Activated naive CD8-positive, alpha-beta T cell treated with anti-CD3 and anti-CD28 coated beads for 36 hours (primary cell): Measurements from ENCODE around the gene ASCC1. TPM values are rescaled to one million over a fixed set of nuclear protein-coding genes. Genes with fewer than 3 reads are reported as not detected.

Experiments used
- DNase-seq: peaks from one replicate; pipeline ENCODE4 v3.0.0; 2021
- H3K27ac Mint-ChIP-seq: one replicate; pipeline ENCODE4 v1.8.0; 2022; ENCODE audit warnings: mild to moderate bottlenecking, moderate library complexity, mixed read lengths
- H3K27me3 Mint-ChIP-seq: one replicate; pipeline ENCODE4 v1.8.0; 2022; ENCODE audit warnings: mild to moderate bottlenecking, mixed read lengths
- H3K36me3 Mint-ChIP-seq: one replicate; pipeline ENCODE4 v1.8.0; 2021; ENCODE audit warnings: mild to moderate bottlenecking, mixed read lengths
- H3K4me1 Mint-ChIP-seq: one replicate; pipeline ENCODE4 v1.8.0; 2021; ENCODE audit warnings: mixed read lengths
- H3K4me3 Mint-ChIP-seq: one replicate; pipeline ENCODE4 v1.8.0; 2022; ENCODE audit warnings: mild to moderate bottlenecking, moderate library complexity, mixed read lengths
- H3K9me3 Mint-ChIP-seq: one replicate; pipeline ENCODE4 v1.8.0; 2022; ENCODE audit warnings: mixed read lengths
- total RNA-seq, 2 experiments: library from RNA; stranded (reverse); gene quantifications; one replicate each; pipeline ENCODE4 v1.2.3, GENCODE V29; 2021

Gene ASCC1
- total RNA-seq, 2 experiments from 2014 or later = 57.3 to 57.7 TPM

DNA sequence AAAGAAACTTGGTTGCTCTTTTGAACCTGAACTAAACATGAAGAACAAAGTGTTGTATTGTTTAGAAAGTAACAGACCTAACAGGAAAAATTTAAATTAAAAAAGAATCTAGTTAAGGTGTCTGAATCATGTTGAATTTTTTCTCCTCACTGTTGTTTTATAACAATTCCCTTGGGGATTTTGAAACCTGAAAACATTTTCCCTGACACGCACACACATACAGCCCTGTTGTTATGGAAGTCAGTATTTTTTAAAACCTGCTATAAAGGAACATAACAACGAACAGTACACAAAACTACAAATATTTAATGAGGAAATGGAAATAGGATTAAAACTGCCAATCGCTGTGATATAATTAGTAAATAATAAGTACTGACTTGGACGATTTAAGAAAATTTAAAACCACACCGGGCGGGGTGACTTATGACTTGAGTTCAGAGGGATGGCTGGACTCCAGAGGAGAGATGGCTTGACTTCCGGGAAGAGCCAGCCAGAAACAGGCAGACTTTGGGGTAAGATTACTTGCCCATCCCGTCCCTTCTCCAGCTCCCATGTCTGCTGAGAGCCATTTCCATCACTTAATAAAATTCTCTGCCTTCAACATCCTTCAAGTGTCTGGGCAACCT lies 111.5 kb downstream of the ASCC1 start:
- peaks cover 49% of the 10 kb centered on the region for H3K36me3 Mint-ChIP-seq
- H3K27ac Mint-ChIP-seq = peak overlapping the region; percentile 89
- DNase-seq = no peak
- no peaks in the 10 kb centered on the region for H3K27me3 Mint-ChIP-seq
- peaks cover 73% of the 10 kb centered on the region for H3K4me1 Mint-ChIP-seq
- no peak overlapping the region for H3K4me3 Mint-ChIP-seq
- no peaks in the 10 kb centered on the region for H3K9me3 Mint-ChIP-seq

DNA sequence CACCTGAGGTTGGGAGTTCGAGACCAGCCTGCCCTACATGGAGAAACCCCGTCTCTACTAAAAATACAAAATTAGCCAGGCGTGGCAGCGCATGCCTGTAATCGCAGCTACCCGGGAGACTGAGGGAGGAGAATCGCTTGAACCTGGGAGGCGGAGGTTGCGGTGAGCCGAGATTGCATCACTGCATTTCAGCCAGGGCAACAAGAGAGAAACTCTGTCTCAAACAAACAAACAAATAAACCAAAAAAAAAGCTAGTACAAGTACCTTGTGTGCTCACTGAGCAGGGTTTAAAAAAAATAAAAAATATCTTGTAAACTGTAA lies 116.5 kb downstream of the ASCC1 start:
- Mint-ChIP-seq H3K9me3 (peaks cover 4% of the 10 kb centered on the region), H3K4me3 (no peak overlapping the region), H3K27me3 (no peaks in the 10 kb centered on the region), H3K36me3 (peaks cover 70% of the 10 kb centered on the region), H3K4me1 (peaks cover 60% of the 10 kb centered on the region), H3K27ac (no peak overlapping the region)
- DNase-seq = no peak

DNA sequence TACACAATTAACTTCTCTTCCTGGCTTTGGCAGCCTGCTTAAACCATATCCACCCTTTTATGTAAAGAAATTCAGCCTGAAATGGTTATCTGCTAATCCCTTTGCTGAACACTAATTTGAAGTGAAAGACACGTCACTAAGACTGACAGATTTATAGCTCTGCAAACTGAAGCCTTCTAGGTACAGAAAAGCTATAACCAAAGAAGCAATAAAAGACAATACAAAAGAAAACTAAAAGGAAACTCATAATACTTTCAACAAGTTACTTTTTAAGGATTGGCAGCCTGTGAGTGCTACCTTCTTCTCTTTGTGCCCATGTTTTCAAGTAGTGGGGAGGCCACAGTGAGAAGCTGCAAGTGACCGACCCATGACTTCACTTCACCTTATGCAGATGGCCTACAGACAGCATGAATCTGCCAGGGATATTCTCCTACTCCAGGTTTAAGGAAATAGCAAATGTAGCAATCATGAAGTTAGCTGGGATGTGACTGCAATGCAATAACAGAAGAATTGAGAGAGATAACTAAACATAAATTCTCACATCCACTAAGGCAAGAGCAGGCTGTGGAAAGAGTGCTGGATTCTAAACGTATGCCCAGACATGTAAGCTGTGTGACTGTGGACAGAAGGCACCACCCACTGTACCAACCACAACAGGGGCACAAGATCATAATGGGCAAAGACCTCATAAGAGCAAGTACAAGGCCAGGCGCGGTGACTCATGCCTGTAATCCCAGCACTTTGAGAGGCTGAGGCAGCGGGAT lies 117.1 kb downstream of the ASCC1 start:
- peaks cover 60% of the 10 kb centered on the region for H3K4me1 Mint-ChIP-seq
- DNase-seq = no peak
- H3K27me3 Mint-ChIP-seq = no peaks in the 10 kb centered on the region
- no peak overlapping the region for H3K4me3 Mint-ChIP-seq
- peak overlapping the region; percentile 47 for H3K27ac Mint-ChIP-seq
- H3K36me3 Mint-ChIP-seq = peaks cover 70% of the 10 kb centered on the region
- peaks cover 4% of the 10 kb centered on the region for H3K9me3 Mint-ChIP-seq

DNA sequence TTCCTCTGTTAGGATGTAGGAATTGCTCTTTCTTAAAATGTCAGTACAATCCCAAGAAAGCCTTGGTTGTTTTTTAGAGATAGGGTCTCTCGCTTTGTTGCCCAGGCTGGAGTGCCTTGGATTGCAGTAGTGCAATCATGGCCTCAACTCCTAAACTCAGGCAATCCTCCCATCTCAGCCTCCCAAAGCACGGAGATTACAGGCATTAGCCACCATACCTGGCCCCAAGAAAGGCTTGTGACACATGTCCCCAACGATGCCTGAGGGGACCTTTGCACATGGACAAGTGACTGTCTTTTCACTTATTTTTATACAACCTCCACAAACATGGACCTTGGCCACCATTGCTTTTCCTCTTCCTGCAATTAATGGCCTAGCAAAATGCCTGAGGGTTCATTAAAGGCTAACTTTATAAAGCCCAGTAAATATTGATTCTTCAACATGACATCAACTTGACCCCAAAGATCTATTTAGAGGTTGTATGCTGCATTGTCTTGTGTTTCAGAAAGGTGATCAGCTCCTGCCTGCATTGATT lies 117.7 kb downstream of the ASCC1 start:
- Mint-ChIP-seq H3K9me3 (peaks cover 4% of the 10 kb centered on the region), H3K4me3 (no peak overlapping the region), H3K27ac (no peak overlapping the region), H3K27me3 (no peaks in the 10 kb centered on the region), H3K36me3 (peaks cover 66% of the 10 kb centered on the region), H3K4me1 (peaks cover 58% of the 10 kb centered on the region)
- DNase-seq = no peak

DNA sequence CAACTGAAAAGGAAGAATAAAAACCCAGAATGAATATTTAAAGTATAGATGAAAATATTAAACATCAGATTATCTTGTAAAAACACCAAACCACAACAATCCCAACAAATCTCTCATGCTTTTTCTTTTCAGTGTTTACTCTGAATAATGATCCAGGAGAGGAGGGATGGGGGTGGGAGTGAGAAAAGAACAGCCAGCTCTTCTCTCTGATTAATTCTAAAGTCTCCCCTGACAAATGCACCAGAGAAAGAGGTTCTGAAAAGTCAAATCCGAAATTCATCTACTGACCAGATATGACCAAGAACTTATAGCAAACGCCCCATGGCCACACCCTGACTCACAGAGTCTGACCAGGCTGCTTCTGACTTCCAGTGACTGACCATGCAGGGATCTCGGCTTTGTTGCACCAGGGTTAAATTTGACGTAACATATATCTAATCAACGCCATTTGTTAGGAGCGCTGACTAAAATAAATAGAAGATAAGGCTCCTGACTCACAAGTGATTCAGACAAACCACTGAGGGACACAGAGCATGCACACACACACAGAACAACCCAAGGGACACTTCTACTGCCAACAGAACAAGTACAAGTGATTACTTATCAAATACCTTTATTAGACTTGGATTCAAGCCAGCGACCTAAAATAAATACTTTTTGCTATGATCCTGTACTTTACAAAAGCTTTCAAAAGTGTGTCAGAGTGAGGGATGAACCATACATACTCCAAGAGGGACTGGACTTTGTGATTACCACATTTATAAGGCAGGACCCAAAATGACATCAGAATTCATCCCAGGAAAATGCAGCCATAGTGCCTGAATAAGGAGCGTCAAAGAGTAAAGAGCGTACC lies 118.4 kb downstream of the ASCC1 start:
- no peaks in the 10 kb centered on the region for H3K27me3 Mint-ChIP-seq
- H3K4me3 Mint-ChIP-seq = no peak overlapping the region
- peaks cover 62% of the 10 kb centered on the region for H3K4me1 Mint-ChIP-seq
- H3K27ac Mint-ChIP-seq = peak overlapping the region; percentile 7
- H3K9me3 Mint-ChIP-seq = peaks cover 4% of the 10 kb centered on the region
- H3K36me3 Mint-ChIP-seq = peaks cover 62% of the 10 kb centered on the region
- DNase-seq = no peak

DNA sequence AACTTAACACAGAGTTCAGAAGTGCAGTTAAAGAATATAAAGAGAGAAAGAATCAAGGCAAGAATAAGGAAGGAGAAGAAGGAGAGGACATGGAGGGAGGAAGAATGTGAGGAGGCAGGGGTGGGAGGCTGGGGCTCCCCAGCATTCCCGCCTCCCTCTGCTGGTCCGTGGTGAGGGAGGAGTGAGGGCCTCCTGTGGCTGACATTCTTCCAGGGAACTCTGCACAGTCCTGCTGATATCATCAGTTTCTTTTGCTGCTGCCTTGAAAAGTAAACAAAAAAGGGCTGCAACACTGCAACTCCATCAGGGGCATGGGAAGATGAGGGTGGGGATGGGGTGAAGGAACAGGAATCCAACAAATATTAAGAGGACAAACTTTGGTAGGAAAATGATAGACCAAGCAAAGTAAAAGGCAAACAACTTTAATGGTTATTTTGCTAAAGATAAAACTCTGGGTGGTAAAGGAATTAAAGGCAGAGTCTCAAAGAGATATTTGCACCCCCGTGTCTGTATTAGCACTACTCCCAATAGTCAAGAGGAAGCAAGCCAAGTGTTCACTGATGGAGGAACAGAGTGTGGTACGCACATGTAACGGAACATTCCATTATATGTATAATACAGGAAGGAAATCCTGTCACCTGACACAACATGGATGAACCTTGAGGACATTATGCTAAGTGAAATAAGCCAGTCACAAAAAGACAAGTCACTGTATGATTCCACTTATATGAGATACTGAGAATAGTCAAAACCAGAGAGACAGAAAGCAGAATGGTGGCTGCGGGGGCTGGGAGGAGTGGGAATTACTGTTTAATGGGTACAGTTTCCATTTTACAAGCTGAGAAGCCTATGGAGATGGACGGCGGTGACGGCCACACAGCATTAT lies 119.7 kb downstream of the ASCC1 start:
- no peak for DNase-seq
- no peaks in the 10 kb centered on the region for H3K27me3 Mint-ChIP-seq
- H3K4me3 Mint-ChIP-seq = peak overlapping the region; percentile 37
- H3K27ac Mint-ChIP-seq = peak overlapping the region; percentile 81
- H3K4me1 Mint-ChIP-seq = peaks cover 59% of the 10 kb centered on the region
- H3K9me3 Mint-ChIP-seq = peaks cover 4% of the 10 kb centered on the region
- peaks cover 51% of the 10 kb centered on the region for H3K36me3 Mint-ChIP-seq

DNA sequence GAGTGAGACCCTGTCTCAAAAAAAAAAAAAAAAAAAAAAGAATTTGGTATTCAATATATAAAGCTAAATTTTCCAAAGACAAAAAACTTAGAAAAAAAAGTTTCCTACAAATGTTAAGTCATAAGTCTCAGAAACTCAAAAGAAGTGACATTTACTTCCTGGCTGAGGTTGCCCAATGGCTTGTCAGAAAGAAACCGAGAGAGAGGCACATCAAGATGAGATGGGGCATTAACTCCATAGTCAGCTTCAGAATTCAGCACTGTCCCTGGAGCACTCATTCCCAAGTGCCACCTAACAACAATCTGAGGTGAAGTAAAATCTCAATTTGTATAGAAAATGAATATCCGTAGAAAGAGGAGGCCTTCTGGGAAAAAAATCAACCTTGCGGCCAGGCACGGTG lies 120.9 kb downstream of the ASCC1 start:
- peak overlapping the region; percentile 14 for H3K4me3 Mint-ChIP-seq
- peaks cover 61% of the 10 kb centered on the region for H3K4me1 Mint-ChIP-seq
- peak overlapping the region; percentile 81 for H3K27ac Mint-ChIP-seq
- H3K36me3 Mint-ChIP-seq = peaks cover 45% of the 10 kb centered on the region
- no peak for DNase-seq
- peaks cover 4% of the 10 kb centered on the region for H3K9me3 Mint-ChIP-seq
- H3K27me3 Mint-ChIP-seq = no peaks in the 10 kb centered on the region

DNA sequence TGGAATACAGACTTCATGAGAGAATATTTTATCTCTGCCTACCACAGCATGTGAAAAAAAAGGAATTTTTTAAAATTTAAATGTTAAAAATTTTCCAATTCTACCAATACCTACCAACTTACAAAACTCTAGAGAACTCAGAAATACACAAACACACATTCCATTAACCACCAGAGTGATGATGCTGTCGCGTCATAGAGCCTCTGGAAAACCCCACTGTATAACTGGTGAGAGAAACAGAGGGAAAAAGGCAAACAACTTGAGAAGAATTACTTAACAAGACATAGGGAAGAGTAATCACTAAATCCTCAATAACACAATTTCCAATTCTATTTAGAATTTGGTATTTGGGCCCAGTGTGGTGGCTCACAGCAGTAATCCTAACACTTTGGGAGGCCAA lies 121.5 kb downstream of the ASCC1 start:
- Mint-ChIP-seq H3K36me3 (peaks cover 45% of the 10 kb centered on the region), H3K27me3 (no peaks in the 10 kb centered on the region), H3K4me3 (no peak overlapping the region), H3K4me1 (peaks cover 67% of the 10 kb centered on the region), H3K9me3 (peaks cover 4% of the 10 kb centered on the region), H3K27ac (peak overlapping the region; percentile 69)
- DNase-seq = no peak

DNA sequence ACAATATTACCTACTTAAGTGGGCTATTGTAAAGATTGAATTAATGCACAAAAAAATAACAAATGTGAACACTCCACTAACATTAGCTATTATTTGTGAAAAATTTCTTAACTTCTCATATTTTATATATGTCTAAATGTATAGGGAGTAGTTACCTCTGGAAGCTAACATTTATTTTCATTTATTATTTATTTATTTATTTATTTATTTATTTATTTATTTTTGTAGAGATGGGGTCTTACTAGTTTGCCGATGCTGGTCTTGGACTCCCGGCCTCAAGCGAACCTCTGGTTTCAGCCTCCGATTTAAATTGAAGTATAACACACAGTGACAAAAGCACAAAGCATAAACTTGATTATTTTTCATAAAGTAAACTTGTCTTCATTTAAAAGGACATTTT lies 122.6 kb downstream of the ASCC1 start:
- Mint-ChIP-seq H3K27ac (no peak overlapping the region), H3K36me3 (peaks cover 39% of the 10 kb centered on the region), H3K4me3 (no peak overlapping the region), H3K27me3 (peaks cover 2% of the 10 kb centered on the region), H3K4me1 (peaks cover 66% of the 10 kb centered on the region), H3K9me3 (peaks cover 4% of the 10 kb centered on the region)
- no peak for DNase-seq

DNA sequence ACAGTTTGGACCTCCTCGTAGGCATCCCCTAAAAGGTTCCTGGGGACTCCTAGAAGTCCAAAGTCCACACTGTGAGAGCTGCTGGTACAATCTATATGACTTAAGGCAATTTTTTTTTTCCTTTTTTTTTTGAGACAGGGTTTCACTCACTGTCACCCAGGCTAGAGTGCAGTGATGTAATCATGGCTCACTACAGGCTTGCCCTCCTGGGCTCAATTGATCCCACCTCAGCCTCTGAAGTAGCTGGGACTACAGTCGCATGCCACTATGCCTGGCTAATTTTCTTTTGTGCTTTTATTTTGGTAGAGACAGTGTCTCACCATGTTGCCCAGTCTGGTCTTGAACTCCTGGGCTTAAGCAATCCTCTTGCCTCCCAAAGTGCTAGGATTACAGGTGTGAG lies 123.1 kb downstream of the ASCC1 start:
- no peak overlapping the region for H3K27ac Mint-ChIP-seq
- peaks cover 38% of the 10 kb centered on the region for H3K36me3 Mint-ChIP-seq
- peaks cover 66% of the 10 kb centered on the region for H3K4me1 Mint-ChIP-seq
- H3K9me3 Mint-ChIP-seq = peaks cover 4% of the 10 kb centered on the region
- H3K27me3 Mint-ChIP-seq = peaks cover 6% of the 10 kb centered on the region
- H3K4me3 Mint-ChIP-seq = no peak overlapping the region
- DNase-seq = no peak

DNA sequence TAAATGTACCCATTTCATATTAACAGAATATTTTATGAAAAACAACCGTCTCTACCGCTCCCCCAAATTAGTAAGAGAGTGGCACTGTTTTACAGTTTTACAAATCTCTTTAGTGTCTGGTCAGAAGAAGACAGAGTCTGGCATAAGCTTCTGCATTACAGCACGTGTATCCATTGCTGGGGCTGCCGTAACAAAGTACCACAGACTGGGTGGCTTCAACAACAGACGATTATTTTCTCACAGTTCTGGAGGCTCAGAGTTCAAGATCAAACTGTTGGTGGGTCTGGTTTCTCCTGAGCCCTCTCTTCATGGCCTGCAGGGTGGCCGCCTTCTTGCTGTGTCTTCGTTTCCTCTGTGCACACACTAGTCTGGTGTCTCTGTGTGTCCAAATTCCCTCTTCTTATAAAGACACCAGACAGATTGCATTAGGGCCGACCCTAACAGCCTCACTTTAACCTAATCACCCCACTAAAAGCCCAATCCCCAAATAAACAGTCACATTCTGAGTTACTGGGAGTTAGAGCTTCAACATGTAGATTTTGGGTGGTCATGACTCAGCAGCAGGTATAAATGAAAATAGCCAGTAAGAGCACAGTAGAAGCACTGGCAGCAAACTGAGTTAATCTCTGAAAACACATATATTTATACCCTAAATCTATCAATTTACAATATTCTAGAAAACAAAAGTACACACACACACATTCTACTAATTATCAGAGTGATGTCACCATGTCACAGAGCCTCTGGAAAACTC lies 123.7 kb downstream of the ASCC1 start:
- H3K4me3 Mint-ChIP-seq = no peak overlapping the region
- DNase-seq = no peak
- H3K27ac Mint-ChIP-seq = no peak overlapping the region
- peaks cover 4% of the 10 kb centered on the region for H3K9me3 Mint-ChIP-seq
- peaks cover 60% of the 10 kb centered on the region for H3K4me1 Mint-ChIP-seq
- peaks cover 32% of the 10 kb centered on the region for H3K36me3 Mint-ChIP-seq
- H3K27me3 Mint-ChIP-seq = peaks cover 6% of the 10 kb centered on the region

DNA sequence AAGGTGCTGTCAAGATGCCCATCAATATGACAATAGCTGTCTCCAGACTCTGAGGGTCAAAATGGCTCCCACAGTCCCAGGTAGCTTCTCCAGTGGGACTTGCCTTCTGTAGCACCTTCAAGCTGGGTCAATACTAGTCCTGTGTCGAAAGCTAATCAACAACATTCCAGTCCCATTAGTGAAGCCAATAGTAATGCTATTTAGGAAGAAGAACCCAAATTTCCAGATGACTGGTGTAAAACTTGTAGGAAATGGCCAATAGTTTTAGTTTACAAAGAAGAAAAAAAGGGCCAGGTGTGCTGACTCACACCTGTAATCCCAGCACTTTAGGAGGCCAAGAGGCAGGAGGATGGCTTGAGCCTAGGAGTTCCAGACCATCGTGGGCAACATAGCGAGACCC lies 125.8 kb downstream of the ASCC1 start:
- H3K4me3 Mint-ChIP-seq = no peak overlapping the region
- peaks cover 6% of the 10 kb centered on the region for H3K27me3 Mint-ChIP-seq
- peak overlapping the region; percentile 100 for H3K27ac Mint-ChIP-seq
- H3K4me1 Mint-ChIP-seq = peaks cover 52% of the 10 kb centered on the region
- H3K36me3 Mint-ChIP-seq = peaks cover 29% of the 10 kb centered on the region
- H3K9me3 Mint-ChIP-seq = no peaks in the 10 kb centered on the region
- no peak for DNase-seq

DNA sequence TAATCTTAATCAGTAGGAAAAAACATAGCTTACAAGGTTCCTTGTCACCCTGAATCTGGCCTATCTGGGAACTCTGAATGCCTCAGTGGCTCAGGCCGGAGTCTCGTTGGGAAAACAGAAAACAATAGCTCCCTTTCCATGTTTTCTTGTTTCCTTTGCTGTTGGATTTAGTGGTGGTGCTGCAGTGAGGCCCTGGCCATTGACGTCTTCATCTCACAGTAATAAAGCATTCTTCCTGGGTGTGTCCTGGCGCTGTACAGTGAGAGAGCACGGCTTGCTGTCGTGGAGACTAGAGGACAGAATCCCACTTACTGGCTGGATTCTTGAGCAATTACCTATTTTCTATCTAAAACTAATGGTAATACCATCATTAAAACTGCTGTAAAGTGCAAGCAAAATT lies 126.5 kb downstream of the ASCC1 start:
- H3K27me3 Mint-ChIP-seq = peaks cover 6% of the 10 kb centered on the region
- H3K36me3 Mint-ChIP-seq = peaks cover 33% of the 10 kb centered on the region
- peak overlapping the region; percentile 100 for H3K27ac Mint-ChIP-seq
- no peak for DNase-seq
- no peaks in the 10 kb centered on the region for H3K9me3 Mint-ChIP-seq
- H3K4me1 Mint-ChIP-seq = peaks cover 55% of the 10 kb centered on the region
- H3K4me3 Mint-ChIP-seq = peak overlapping the region; percentile 33
